Motor neuron (in vitro differentiated cells): ENCODE measurements around the gene PHF21B. TPM values are rescaled to one million over a fixed set of nuclear protein-coding genes. Genes with fewer than 3 reads are reported as not detected.

Source experiments
- ATAC-seq, 8 experiments: fragments of 200-7000 bp; cut with Tn5 transposase; replicated peaks in 6 of 8; 2 replicates each; pipeline ENCODE4 v1.8.0; 2021; ENCODE audit warnings: mild to moderate bottlenecking in 8 of 8, moderate library complexity in 8 of 8
- H3K27ac ChIP-seq, 2 donors: fragments of 250-450 bp; sonication (Bioruptor Pico); 2 replicates each; pipeline ENCODE4 v1.9.0; 2021; ENCODE audit warnings: antibody characterized with exemption in 2 of 2, mild to moderate bottlenecking in 2 of 2, moderate library complexity in 1 of 2
- H3K4me1 ChIP-seq, 2 donors: fragments of 250-450 bp; sonication (Bioruptor Pico); replicated peaks in 1 of 2; 2 replicates each; pipeline ENCODE4 v1.6.1; 2021; ENCODE audit warnings: antibody characterized with exemption in 2 of 2, mild to moderate bottlenecking in 2 of 2, moderate library complexity in 1 of 2
- H3K4me3 ChIP-seq, 5 donors: fragments of 250-450 bp; sonication (Bioruptor Pico); 2 replicates each; pipeline ENCODE4 v1.9.0; 2021; ENCODE audit warnings: antibody characterized with exemption in 5 of 5, mild to moderate bottlenecking in 5 of 5, moderate library complexity in 4 of 5
- whole genome bisulfite sequencing, 10 experiments: fragments of 450-650 bp; shearing (Covaris generic); methylation state at CpG; one replicate each; pipeline ENCODE4 v1.0.0; 2022; 5-methylcytosine and 5-hydroxymethylcytosine counted together
- in situ Hi-C, 9 experiments: fragments of 400-800 bp; cut with MboI; loops; one replicate each; pipeline ENCODE4 v1.15.0; 2021; ENCODE audit warnings: low sequenced_read_pairs in 9 of 9, low pct_unique_long_range_greater_than_20kb in 2 of 9; ENCODE audit not compliant: unreplicated experiment in 9 of 9
- total RNA-seq, 8 experiments: library from RNA; unstranded; fragments of 300-600 nt; gene quantifications; 2 replicates each; pipeline versions ENCODE4 v1.2.3 to v1.2.4, GENCODE V29; 2022

PHF21B gene
- total RNA-seq, 8 experiments from 2014 or later: 0.66 to 84.5 (median 22.6) TPM

DNA sequence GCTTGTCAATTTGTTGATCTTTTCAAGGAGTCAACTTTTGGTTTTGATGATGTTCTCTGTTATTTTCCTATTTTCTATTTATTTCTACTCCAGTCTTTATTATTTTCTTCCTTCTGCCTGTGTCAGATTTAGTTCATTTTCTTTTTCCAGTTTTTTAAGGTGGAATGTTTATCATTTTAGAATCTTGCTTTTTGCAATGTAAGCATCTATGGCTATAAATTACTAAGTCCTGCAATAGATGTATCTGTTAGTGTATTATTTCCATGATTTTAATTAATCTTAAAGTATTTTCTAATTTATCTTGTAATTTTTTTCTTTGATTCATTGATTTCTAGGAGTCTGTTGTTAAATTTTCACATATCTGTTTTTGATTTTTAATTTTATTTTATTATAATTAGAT is 175.7 kb downstream of the PHF21B start:
- no peak for ATAC-seq
- Histone ChIP-seq H3K4me1 (no peaks in the 10 kb centered on the region), H3K4me3 (no peak overlapping the region), H3K27ac (no peak overlapping the region)
- in situ Hi-C loops: no loop called here

DNA sequence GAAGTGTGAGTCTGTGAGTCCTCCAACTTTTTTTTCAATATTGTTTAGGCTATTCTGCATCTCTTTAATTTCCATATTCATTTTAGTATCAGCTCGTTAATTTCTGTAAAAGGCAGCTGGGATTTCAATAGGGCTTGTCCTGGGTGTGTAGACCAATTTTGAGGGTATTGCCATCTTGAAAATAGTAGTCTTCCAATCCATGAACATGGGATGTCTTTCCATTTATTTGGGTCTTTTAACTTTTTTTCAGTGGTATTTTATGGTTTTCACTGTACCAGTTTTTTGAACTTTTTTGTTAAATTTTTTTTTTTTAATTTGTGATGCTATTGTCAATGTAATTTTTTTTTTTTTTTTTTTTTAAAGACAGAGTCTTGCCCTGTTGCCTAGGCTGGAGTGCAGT is 177.9 kb downstream of the PHF21B start:
- H3K27ac ChIP-seq: no peak overlapping the region
- 0 to 100% (median 63%) methylated on average over 1 of the region's 1 CpG for WGBS, 10 experiments
- H3K4me3 ChIP-seq: no peak overlapping the region
- ATAC-seq: no peak
- in situ Hi-C loops: no loop called here
- H3K4me1 ChIP-seq: no peaks in the 10 kb centered on the region

Other genes with a start within 250 kb of the PHF21B start
- gene NUP50, start 153.9 kb upstream of the PHF21B start, total RNA-seq: 10 to 100 TPM; 19.5 to 55.9 (median 29.1) TPM
- gene KIAA0930, start 230.9 kb upstream of the PHF21B start, total RNA-seq: 10 to 100 TPM; 16.1 to 48.8 (median 21.6) TPM